LNCAP (cell line): Measurements from ENCODE around the gene MTHFSD.

Experiments
- CTCF ChIP-seq: fragments of 450-650 bp; IDR thresholded peaks from 2 replicates; pipeline ENCODE4 v1.5.1; 2017; ENCODE audit warnings: mild to moderate bottlenecking

Gene MTHFSD

GRCh38 chr16:86585821-86586611 is 31.0 kb upstream of the MTHFSD start:
- no peak for TF ChIP-seq CTCF

- TF ChIP-seq CTCF, result no peak
These were observed 30.0 kb upstream of the MTHFSD start for GRCh38 chr16:86584726-86585721.

- TF ChIP-seq CTCF, result no peak
These were observed 29.1 kb upstream of the MTHFSD start for GRCh38 chr16:86584071-86584685.

- no peak for TF ChIP-seq CTCF
These were observed 26.4 kb upstream of the MTHFSD start for GRCh38 chr16:86581458-86581857.

- no peak for TF ChIP-seq CTCF
These were observed 25.7 kb upstream of the MTHFSD start for GRCh38 chr16:86580791-86581170.

- no peak for TF ChIP-seq CTCF
These were observed 25.2 kb upstream of the MTHFSD start for GRCh38 chr16:86580063-86580790.
